Skeletal muscle satellite cell (primary cell): Measurements from ENCODE around the gene C2orf80.

Experiments used
- H3K27me3 ChIP-seq: 2 replicates; pipeline ENCODE4 v1.7.0; 2013; ENCODE audit warnings: low read length; ENCODE audit not compliant: control insufficient read depth, insufficient read depth
- H3K36me3 ChIP-seq: 2 replicates; pipeline ENCODE4 v1.7.0; 2013; ENCODE audit warnings: mild to moderate bottlenecking, control low read depth, low read length; ENCODE audit not compliant: insufficient read depth
- H3K4me1 ChIP-seq: 2 replicates; pipeline ENCODE4 v1.7.0; 2013; ENCODE audit warnings: low read length; ENCODE audit not compliant: control insufficient read depth, insufficient read depth
- H3K4me2 ChIP-seq: 2 replicates; pipeline ENCODE4 v1.7.0; 2013; ENCODE audit warnings: mild to moderate bottlenecking, low read length
- H3K4me3 ChIP-seq: 2 replicates; pipeline ENCODE4 v1.7.0; 2013; ENCODE audit warnings: low read length
- H3K9ac ChIP-seq: 2 replicates; pipeline ENCODE4 v1.7.0; 2013; ENCODE audit warnings: mild to moderate bottlenecking, low read depth, low read length, moderate library complexity
- H3K9me3 ChIP-seq: replicated peaks from 2 replicates; pipeline ENCODE4 v1.7.0; 2013; ENCODE audit warnings: mild to moderate bottlenecking, control low read depth, low read length

C2orf80 gene

GRCh38 chr2:208204166-208204565 is 14.3 kb upstream of the C2orf80 start:
- Histone ChIP-seq H3K36me3 (no peaks in the 10 kb centered on the region), H3K9me3 (no peaks in the 10 kb centered on the region), H3K4me1 (no peaks in the 10 kb centered on the region), H3K4me3 (no peak overlapping the region), H3K4me2 (no peak overlapping the region), H3K9ac (no peak overlapping the region), H3K27me3 (no peaks in the 10 kb centered on the region)

GRCh38 chr2:208195531-208195930 is 5.7 kb upstream of the C2orf80 start:
- no peak overlapping the region for H3K4me2 ChIP-seq
- H3K9me3 ChIP-seq = no peaks in the 10 kb centered on the region
- no peak overlapping the region for H3K4me3 ChIP-seq
- no peak overlapping the region for H3K9ac ChIP-seq
- H3K4me1 ChIP-seq = no peaks in the 10 kb centered on the region
- H3K36me3 ChIP-seq = no peaks in the 10 kb centered on the region
- peaks cover 8% of the 10 kb centered on the region for H3K27me3 ChIP-seq

- Histone ChIP-seq H3K4me3 (no peak overlapping the region), H3K9me3 (no peaks in the 10 kb centered on the region), H3K9ac (no peak overlapping the region), H3K36me3 (no peaks in the 10 kb centered on the region), H3K27me3 (peaks cover 10% of the 10 kb centered on the region), H3K4me2 (no peak overlapping the region), H3K4me1 (no peaks in the 10 kb centered on the region)
These were observed 2.9 kb upstream of the C2orf80 start for GRCh38 chr2:208192611-208193236.

- H3K4me2 ChIP-seq = no peak overlapping the region
- H3K4me1 ChIP-seq = no peaks in the 10 kb centered on the region
- no peak overlapping the region for H3K4me3 ChIP-seq
- H3K9ac ChIP-seq = no peak overlapping the region
- no peaks in the 10 kb centered on the region for H3K9me3 ChIP-seq
- peaks cover 20% of the 10 kb centered on the region for H3K27me3 ChIP-seq
- no peaks in the 10 kb centered on the region for H3K36me3 ChIP-seq
These were observed 591 bp downstream of the C2orf80 start for GRCh38 chr2:208189069-208189809.

- Histone ChIP-seq H3K9ac (no peak overlapping the region), H3K4me2 (no peak overlapping the region), H3K4me1 (no peaks in the 10 kb centered on the region)
These were observed 2.9 kb downstream of the C2orf80 start for GRCh38 chr2:208186893-208187292.

GRCh38 chr2:208186465-208186864 is 3.4 kb downstream of the C2orf80 start:
- Histone ChIP-seq H3K9me3 (no peaks in the 10 kb centered on the region), H3K9ac (no peak overlapping the region), H3K27me3 (peaks cover 23% of the 10 kb centered on the region), H3K4me1 (no peaks in the 10 kb centered on the region), H3K4me2 (no peak overlapping the region), H3K4me3 (no peak overlapping the region), H3K36me3 (no peaks in the 10 kb centered on the region)

More at GRCh38 chr2:208186893-208187292, 2.9 kb downstream of the C2orf80 start:
- H3K27me3 ChIP-seq = peaks cover 23% of the 10 kb centered on the region
- H3K9me3 ChIP-seq = no peaks in the 10 kb centered on the region
- no peak overlapping the region for H3K4me3 ChIP-seq
- no peaks in the 10 kb centered on the region for H3K36me3 ChIP-seq

GRCh38 chr2:208183972-208184705 is 5.7 kb downstream of the C2orf80 start:
- Histone ChIP-seq H3K27me3 (peaks cover 20% of the 10 kb centered on the region), H3K4me1 (no peaks in the 10 kb centered on the region), H3K4me3 (no peak overlapping the region), H3K36me3 (no peaks in the 10 kb centered on the region), H3K4me2 (no peak overlapping the region), H3K9ac (no peak overlapping the region), H3K9me3 (no peaks in the 10 kb centered on the region)

GRCh38 chr2:208183526-208183925 is 6.3 kb downstream of the C2orf80 start:
- Histone ChIP-seq H3K36me3 (no peaks in the 10 kb centered on the region), H3K9ac (no peak overlapping the region), H3K4me3 (no peak overlapping the region), H3K4me1 (no peaks in the 10 kb centered on the region), H3K9me3 (no peaks in the 10 kb centered on the region), H3K27me3 (peaks cover 20% of the 10 kb centered on the region), H3K4me2 (no peak overlapping the region)

GRCh38 chr2:208182835-208183234 is 7.0 kb downstream of the C2orf80 start:
- Histone ChIP-seq H3K9ac (no peak overlapping the region), H3K36me3 (no peaks in the 10 kb centered on the region), H3K9me3 (no peaks in the 10 kb centered on the region), H3K27me3 (peaks cover 20% of the 10 kb centered on the region), H3K4me3 (no peak overlapping the region), H3K4me2 (no peak overlapping the region), H3K4me1 (no peaks in the 10 kb centered on the region)

- no peak overlapping the region for H3K9ac ChIP-seq
- H3K4me2 ChIP-seq = no peak overlapping the region
- H3K36me3 ChIP-seq = no peaks in the 10 kb centered on the region
- H3K27me3 ChIP-seq = peaks cover 6% of the 10 kb centered on the region
- H3K9me3 ChIP-seq = no peaks in the 10 kb centered on the region
- no peaks in the 10 kb centered on the region for H3K4me1 ChIP-seq
- no peak overlapping the region for H3K4me3 ChIP-seq
These were observed 10.7 kb downstream of the C2orf80 start for GRCh38 chr2:208179028-208179609.

- Histone ChIP-seq H3K36me3 (no peaks in the 10 kb centered on the region), H3K4me1 (no peaks in the 10 kb centered on the region), H3K27me3 (peaks cover 3% of the 10 kb centered on the region), H3K4me3 (no peak overlapping the region), H3K9ac (no peak overlapping the region), H3K4me2 (no peak overlapping the region), H3K9me3 (no peaks in the 10 kb centered on the region)
These were observed 14.0 kb downstream of the C2orf80 start for GRCh38 chr2:208175840-208176153.
